Measurements from ENCODE around the gene GRID2. TPM values are rescaled to one million over a fixed set of nuclear protein-coding genes. Genes with fewer than 3 reads are reported as not detected.

The GRID2 gene
- total and polyA plus RNA-seq, 2 of the 4 experiments (the other 2 are of a cell fraction), result under 0.01 TPM; not detected in 1

- Histone ChIP-seq H3K14ac (replicated peaks; ENCODE audit: low read depth, low read length) (no peak overlapping the region), H2BK120ac (ENCODE audit: low read depth, low read length) (no peak overlapping the region), H4K20me1 (ENCODE audit: insufficient read depth, low read length) (no peaks in the 10 kb centered on the region), H4K91ac (ENCODE audit: insufficient read depth, low read depth, low read length) (no peak overlapping the region), H3K9ac (ENCODE audit: low read depth, low read length) (no peak overlapping the region), H3K4me1 (ENCODE audit: control insufficient read depth, insufficient read depth, low read length) (no peaks in the 10 kb centered on the region), H3K79me1 (ENCODE audit: low read depth in 1 of 2, low read length in 2 of 2) (no peaks in the 10 kb centered on the region), H2BK20ac (ENCODE audit: low read depth, low read length) (no peak overlapping the region), H2BK15ac (ENCODE audit: low read depth, low read length) (no peak overlapping the region), H3K9me1 (ENCODE audit: insufficient read depth, low read length) (no peaks in the 10 kb centered on the region), H3K23ac (ENCODE audit: low read depth, low read length) (no peak overlapping the region), H2AFZ (replicated peaks; ENCODE audit: low read length, poor library complexity) (no peak overlapping the region), H3K4me3 (ENCODE audit: insufficient read depth, low read depth, low read length) (no peak overlapping the region), H4K8ac (ENCODE audit: low read depth in 2 of 2, low read length in 2 of 2) (no peak overlapping the region), H3K9me3 (ENCODE audit: control insufficient read depth, insufficient read depth, low read length) (no peaks in the 10 kb centered on the region), H3K18ac (ENCODE audit: low read depth, low read length) (no peak overlapping the region), H4K5ac (ENCODE audit: low read depth, low read length) (no peak overlapping the region), H3K4ac (ENCODE audit: low read depth, low read length) (no peak overlapping the region), H2AK9ac (replicated peaks; ENCODE audit: low read depth, low read length, poor library complexity) (no peak overlapping the region), H3K27me3 (ENCODE audit: control insufficient read depth, insufficient read depth, low read length) (no peaks in the 10 kb centered on the region), H3K56ac (ENCODE audit: extremely low read depth, insufficient read depth, low read length) (no peak overlapping the region), H3K36me3 (ENCODE audit: control insufficient read depth, insufficient read depth, low read length) (no peaks in the 10 kb centered on the region), H3K4me2 (ENCODE audit: low read depth, low read length) (no peak overlapping the region), H2BK5ac (ENCODE audit: low read depth, low read length, poor library complexity, severe bottlenecking) (no peak overlapping the region), H3K27ac (ENCODE audit: insufficient read depth, low read length) (no peak overlapping the region), H2AK5ac (ENCODE audit: low read depth, low read length) (no peak overlapping the region)
- in situ Hi-C loops (cut with MboI; ENCODE audit: low sequenced_read_pairs), result no loop called here
- DNase-seq, result no peak
- intact Hi-C loops (cut with micrococcal nuclease), result no loop called here
- no TSS peak for BruUV-seq (replicated peaks)
- ChIA-PET CTCF (no interaction called here), POLR2A (ENCODE audit: unreplicated experiment) (no interaction called here)
- dilution Hi-C loops (cut with HindIII; ENCODE audit: low sequenced_read_pairs, unreplicated experiment), result no loop called here
- ATAC-seq (ENCODE audit: low read depth), result no peak
- TF ChIP-seq USF2 (IDR thresholded peaks at IDR 0.05; ENCODE audit: low read depth, low read length) (no peak), MXI1 (IDR thresholded peaks at IDR 0.05; ENCODE audit: borderline replicate concordance, low read depth, low read length) (no peak), SMC3 (IDR thresholded peaks at IDR 0.05; ENCODE audit: low read depth, low read length) (no peak), RCOR1 (IDR thresholded peaks at IDR 0.05; ENCODE audit: insufficient replicate concordance, low read length) (no peak), CEBPB (IDR thresholded peaks at IDR 0.05; ENCODE audit: low read depth, low read length) (no peak; the same call in 1 of the 2 replicates)
Observed at GRCh38 chr4:93018806-93019205, 715.0 kb downstream of the GRID2 start.
